Natural killer cell treated with Interleukin-12 subunit alpha and Interleukin-12 subunit beta and Interleukin-15 and Interleukin-18, amount 100 ng/mL, for 72 hours (primary cell): ENCODE results near the gene XRN2. TPM values are rescaled to one million over a fixed set of nuclear protein-coding genes. Genes with fewer than 3 reads are reported as not detected.

Experiments used
- ATAC-seq, 2 donors: fragments of 150-1000 bp; cut with Tn5 transposase in 1 of 2; sonication (Bioruptor Pico), chemical (Tn5 transposase) in 1 of 2; 2 replicates each; pipeline ENCODE4 v1.10.0; 2021
- DNase-seq: peaks from one replicate; pipeline ENCODE4 v3.0.0; 2022; ENCODE audit warnings: low spot score
- H3K27ac Mint-ChIP-seq, 2 donors: 1 replicate in 1 of 2; 2 replicates in 1 of 2; pipeline ENCODE4 v1.8.0; 2022; ENCODE audit warnings: mixed read lengths in 2 of 2, mild to moderate bottlenecking in 1 of 2, moderate library complexity in 1 of 2
- H3K27me3 Mint-ChIP-seq, 2 donors: 1 replicate in 1 of 2; 2 replicates in 1 of 2; pipeline ENCODE4 v1.8.0; 2022; ENCODE audit warnings: mixed read lengths in 2 of 2
- H3K36me3 Mint-ChIP-seq: one replicate; pipeline ENCODE4 v1.8.0; 2022; ENCODE audit warnings: mixed read lengths
- H3K4me1 Mint-ChIP-seq, 2 donors: 1 replicate in 1 of 2; 2 replicates in 1 of 2; pipeline ENCODE4 v1.8.0; 2022; ENCODE audit warnings: low read depth in 2 of 2, mixed read lengths in 2 of 2, mild to moderate bottlenecking in 1 of 2
- H3K4me3 Mint-ChIP-seq: one replicate; pipeline ENCODE4 v1.8.0; 2022; ENCODE audit warnings: mixed read lengths
- H3K9me3 Mint-ChIP-seq: 2 replicates; pipeline ENCODE4 v1.8.0; 2022; ENCODE audit warnings: mixed read lengths
- total RNA-seq, 2 donors: library from RNA; stranded (reverse); gene quantifications; one replicate each; pipeline ENCODE4 v1.2.3, GENCODE V29; 2022

The XRN2 gene
- 10 to 100 TPM; 62.1 to 68.6 TPM for total RNA-seq

DNA sequence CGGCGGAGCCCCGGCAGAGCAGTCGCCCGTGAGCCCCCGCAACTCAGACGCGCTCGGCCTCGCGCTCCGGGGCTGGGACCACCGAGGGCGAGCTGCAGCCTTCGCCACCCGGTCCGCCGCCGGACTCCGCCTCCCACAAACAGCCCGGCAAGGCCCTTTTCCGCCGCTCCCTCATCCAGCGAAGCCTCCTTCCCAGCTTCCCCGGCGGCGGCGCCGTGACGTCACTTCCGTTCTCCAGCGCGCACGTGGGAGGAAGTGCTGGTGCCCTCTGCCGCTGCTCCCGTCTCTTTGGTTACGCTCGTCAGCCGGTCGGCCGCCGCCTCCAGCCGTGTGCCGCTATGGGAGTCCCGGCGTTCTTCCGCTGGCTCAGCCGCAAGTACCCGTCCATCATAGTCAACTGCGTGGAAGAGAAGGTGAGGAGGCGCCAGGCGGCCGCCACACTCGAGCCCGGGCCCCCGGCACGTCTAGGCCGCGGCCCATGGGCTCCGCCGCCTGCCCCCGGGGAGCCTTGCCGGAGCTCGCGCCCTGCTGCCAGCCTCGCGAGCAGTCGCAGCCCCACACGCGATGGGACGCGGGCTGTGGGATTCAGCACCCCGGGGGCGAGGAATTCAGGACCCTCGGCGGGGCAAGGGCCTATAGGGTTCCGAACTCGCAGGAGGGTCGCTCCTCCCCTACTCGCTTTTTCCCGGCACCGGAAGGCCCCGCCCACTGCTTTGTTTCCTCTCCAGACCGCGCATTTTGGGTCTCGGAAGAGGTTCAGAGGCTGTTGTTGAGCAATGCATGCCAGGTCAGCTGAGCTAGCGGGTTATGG, at the start of gene XRN2:
XRN2 (plus strand) TSS at position 271 of the 811 bp plus-strand sequence; CDS start at position 339, 68 bp downstream.
- peaks cover 18% of the 10 kb centered on the region for H3K36me3 Mint-ChIP-seq
- DNase-seq (peak; percentile 96), ATAC-seq (peak; percentile 95 to 96)
- H3K27me3 Mint-ChIP-seq, result peaks cover 0 to 5% of the 10 kb centered on the region in 2 donors
- H3K9me3 Mint-ChIP-seq, result no peaks in the 10 kb centered on the region
- H3K4me1 Mint-ChIP-seq, result peaks cover 25 to 29% of the 10 kb centered on the region in 2 donors
- H3K27ac Mint-ChIP-seq, result peak within 1 kb of the TSS; percentile 94 to 95
- peak within 1 kb of the TSS; percentile 91 for H3K4me3 Mint-ChIP-seq

DNA sequence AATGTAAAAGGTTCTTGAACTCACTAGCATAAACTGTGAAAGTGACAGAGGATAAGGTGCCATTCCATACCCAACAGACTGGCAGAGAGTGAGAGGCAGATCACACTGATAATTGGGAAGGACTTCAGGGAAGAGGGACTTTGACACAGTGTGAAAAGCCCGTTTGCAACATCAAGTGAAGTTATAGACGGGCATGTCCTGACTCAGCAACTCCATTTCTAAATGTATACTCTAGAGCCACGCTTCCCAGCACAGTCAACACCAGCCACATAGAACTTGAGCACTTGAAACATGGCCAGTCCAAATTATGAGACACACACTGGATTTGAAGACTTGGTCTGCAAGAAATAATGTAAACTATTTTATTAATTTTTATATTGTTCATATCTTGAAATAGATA, 45.9 kb upstream of the XRN2 start:
- ATAC-seq, result no peak
- Mint-ChIP-seq H3K36me3 (no peaks in the 10 kb centered on the region), H3K4me1 (no peaks in the 10 kb centered on the region), H3K27me3 (peaks cover 5 to 8% of the 10 kb centered on the region in 2 donors), H3K27ac (no peak overlapping the region), H3K9me3 (no peaks in the 10 kb centered on the region), H3K4me3 (no peak overlapping the region)
- DNase-seq, result no peak

GRCh38 chr20:21258411-21258810, 44.7 kb upstream of the XRN2 start:
- Mint-ChIP-seq H3K27me3 (peaks cover 5 to 19% of the 10 kb centered on the region in 2 donors), H3K36me3 (no peaks in the 10 kb centered on the region), H3K27ac (no peak overlapping the region), H3K9me3 (no peaks in the 10 kb centered on the region), H3K4me1 (no peaks in the 10 kb centered on the region), H3K4me3 (no peak overlapping the region)
- ATAC-seq (no peak), DNase-seq (no peak)

DNA sequence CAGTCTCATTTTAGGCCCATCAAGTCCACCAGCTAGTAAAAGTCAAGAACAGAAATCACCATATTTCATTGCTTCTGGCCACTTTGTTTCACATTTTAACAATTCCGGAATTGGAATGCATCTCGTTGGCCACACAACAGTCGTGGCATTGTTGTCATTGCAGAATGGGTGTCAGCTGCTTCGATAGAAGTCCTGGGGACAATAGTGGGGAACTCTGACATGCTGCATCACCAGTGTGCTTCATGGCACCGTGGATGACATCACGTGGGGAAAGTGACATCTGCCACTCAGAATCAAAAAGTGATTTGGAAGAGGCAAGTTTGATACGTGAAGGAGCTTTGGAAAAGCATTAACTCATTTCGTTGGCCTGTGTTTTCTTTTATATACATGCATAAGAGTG, 43.8 kb upstream of the XRN2 start:
- peaks cover 7 to 19% of the 10 kb centered on the region in 2 donors for H3K27me3 Mint-ChIP-seq
- H3K4me3 Mint-ChIP-seq, result no peak overlapping the region
- H3K9me3 Mint-ChIP-seq, result no peaks in the 10 kb centered on the region
- no peaks in the 10 kb centered on the region for H3K36me3 Mint-ChIP-seq
- ATAC-seq, result no peak
- DNase-seq, result no peak
- no peak overlapping the region for H3K27ac Mint-ChIP-seq
- H3K4me1 Mint-ChIP-seq, result no peaks in the 10 kb centered on the region

DNA sequence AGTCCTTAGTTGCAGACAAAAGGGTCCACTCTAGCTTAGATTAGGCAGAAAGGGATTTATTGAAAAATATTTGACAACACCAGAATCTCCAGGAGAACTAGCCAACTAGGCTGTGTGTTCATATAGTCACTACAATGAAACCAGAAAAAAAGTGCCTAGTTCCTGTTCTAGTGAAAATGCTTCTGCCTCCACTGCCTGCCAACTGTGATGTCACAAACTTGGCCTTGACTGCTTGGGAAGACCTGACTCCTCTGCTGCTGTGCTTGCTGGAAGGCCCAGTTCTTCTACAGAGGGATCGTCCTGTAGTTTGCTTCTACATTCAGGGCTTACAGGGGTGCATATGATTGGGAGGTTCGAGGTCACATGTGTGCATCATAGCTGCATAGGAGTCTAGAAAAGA, 40.3 kb upstream of the XRN2 start:
- ATAC-seq (no peak), DNase-seq (no peak)
- no peak overlapping the region for H3K27ac Mint-ChIP-seq
- peaks cover 12 to 19% of the 10 kb centered on the region in 2 donors for H3K27me3 Mint-ChIP-seq
- H3K4me1 Mint-ChIP-seq, result no peaks in the 10 kb centered on the region
- H3K4me3 Mint-ChIP-seq, result no peak overlapping the region
- no peaks in the 10 kb centered on the region for H3K36me3 Mint-ChIP-seq
- no peaks in the 10 kb centered on the region for H3K9me3 Mint-ChIP-seq

GRCh38 chr20:21265261-21266190, 37.6 kb upstream of the XRN2 start:
- no peak for ATAC-seq
- no peaks in the 10 kb centered on the region for H3K4me1 Mint-ChIP-seq
- no peak for DNase-seq
- H3K4me3 Mint-ChIP-seq, result no peak overlapping the region
- H3K36me3 Mint-ChIP-seq, result no peaks in the 10 kb centered on the region
- no peaks in the 10 kb centered on the region for H3K9me3 Mint-ChIP-seq
- H3K27ac Mint-ChIP-seq, result no peak overlapping the region
- peaks cover 12 to 15% of the 10 kb centered on the region in 2 donors for H3K27me3 Mint-ChIP-seq

GRCh38 chr20:21266191-21266536, 37.0 kb upstream of the XRN2 start:
- Mint-ChIP-seq H3K27ac (no peak overlapping the region), H3K4me3 (no peak overlapping the region), H3K4me1 (no peaks in the 10 kb centered on the region), H3K27me3 (peaks cover 16 to 20% of the 10 kb centered on the region in 2 donors), H3K36me3 (no peaks in the 10 kb centered on the region), H3K9me3 (no peaks in the 10 kb centered on the region)
- no peak for DNase-seq
- no peak for ATAC-seq

- no peak overlapping the region for H3K4me3 Mint-ChIP-seq
- DNase-seq (no peak), ATAC-seq (no peak)
- H3K27me3 Mint-ChIP-seq, result peaks cover 9 to 24% of the 10 kb centered on the region in 2 donors
- no peaks in the 10 kb centered on the region for H3K36me3 Mint-ChIP-seq
- no peaks in the 10 kb centered on the region for H3K9me3 Mint-ChIP-seq
- H3K4me1 Mint-ChIP-seq, result no peaks in the 10 kb centered on the region
- no peak overlapping the region for H3K27ac Mint-ChIP-seq
Measured at GRCh38 chr20:21269772-21270171, 33.4 kb upstream of the XRN2 start.

DNA sequence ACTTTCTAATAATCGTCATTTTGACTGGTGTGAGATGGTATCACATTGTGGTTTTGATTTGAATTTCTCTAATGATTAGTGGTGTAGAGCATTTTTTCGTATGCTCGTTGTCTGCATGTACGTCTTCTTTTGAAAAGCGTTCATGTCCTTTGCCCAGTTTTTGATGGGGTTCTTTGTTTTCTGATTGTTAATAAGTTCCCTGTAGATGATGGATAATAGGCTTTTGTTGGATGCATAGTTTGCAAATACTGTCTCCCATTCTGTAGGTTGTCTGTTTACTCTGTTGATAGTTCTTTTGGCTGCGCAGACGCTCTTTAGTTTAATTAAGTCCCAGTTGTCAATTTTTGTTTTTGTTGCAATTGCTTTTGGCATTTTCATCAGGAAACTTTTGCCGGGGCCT, 32.3 kb upstream of the XRN2 start:
- DNase-seq (no peak), ATAC-seq (no peak)
- no peaks in the 10 kb centered on the region for H3K4me1 Mint-ChIP-seq
- H3K36me3 Mint-ChIP-seq, result no peaks in the 10 kb centered on the region
- peaks cover 14 to 16% of the 10 kb centered on the region in 2 donors for H3K27me3 Mint-ChIP-seq
- no peak overlapping the region for H3K4me3 Mint-ChIP-seq
- H3K9me3 Mint-ChIP-seq, result no peaks in the 10 kb centered on the region
- H3K27ac Mint-ChIP-seq, result no peak overlapping the region

DNA sequence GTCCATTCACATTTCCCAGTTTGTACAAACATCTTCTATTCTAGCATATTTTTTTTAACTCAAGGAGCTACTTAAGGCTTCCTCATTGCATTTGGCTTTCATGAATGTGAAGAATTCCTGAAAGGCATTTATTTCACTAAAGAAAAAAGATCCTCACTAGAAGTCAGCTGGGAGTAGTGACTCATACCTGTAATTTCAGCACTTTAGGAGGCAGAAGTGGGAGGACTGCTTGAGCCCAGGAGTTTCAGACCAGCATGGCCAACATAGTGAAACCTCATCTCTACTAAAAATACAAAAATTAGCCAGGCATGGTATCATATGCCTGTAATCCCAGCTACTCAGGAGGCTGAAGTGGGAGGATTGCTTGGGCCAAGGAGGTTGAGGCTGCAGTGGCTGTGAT, 30.9 kb upstream of the XRN2 start:
- Mint-ChIP-seq H3K27me3 (peaks cover 13 to 14% of the 10 kb centered on the region in 2 donors), H3K9me3 (no peaks in the 10 kb centered on the region), H3K4me3 (no peak overlapping the region), H3K4me1 (no peaks in the 10 kb centered on the region), H3K27ac (no peak overlapping the region), H3K36me3 (no peaks in the 10 kb centered on the region)
- DNase-seq (no peak), ATAC-seq (no peak)

DNA sequence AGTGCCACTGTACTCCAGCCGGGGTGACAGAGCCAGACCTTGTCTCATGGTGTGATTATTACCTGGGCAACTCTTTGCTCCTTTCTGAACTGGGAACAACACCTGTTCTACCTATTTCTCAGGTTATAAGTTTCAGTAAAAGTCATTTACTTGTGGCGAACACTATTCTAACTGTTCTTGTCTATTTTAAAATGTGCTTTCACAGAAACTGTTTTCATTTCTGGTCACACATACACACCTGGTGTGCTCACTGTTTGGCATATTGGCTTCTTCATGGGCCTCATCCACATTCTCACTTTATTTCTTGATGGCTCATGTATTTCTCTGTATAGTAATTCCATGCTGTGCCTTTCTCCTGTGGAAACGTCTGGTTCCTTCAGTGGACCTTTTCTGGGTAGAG, 30.5 kb upstream of the XRN2 start:
- Mint-ChIP-seq H3K27ac (no peak overlapping the region), H3K27me3 (peaks cover 13 to 14% of the 10 kb centered on the region in 2 donors), H3K9me3 (no peaks in the 10 kb centered on the region), H3K4me1 (no peaks in the 10 kb centered on the region), H3K4me3 (no peak overlapping the region), H3K36me3 (no peaks in the 10 kb centered on the region)
- ATAC-seq (no peak), DNase-seq (no peak)

- no peak for ATAC-seq
- Mint-ChIP-seq H3K27ac (no peak overlapping the region), H3K4me3 (no peak overlapping the region), H3K9me3 (no peaks in the 10 kb centered on the region), H3K27me3 (peaks cover 18 to 23% of the 10 kb centered on the region in 2 donors), H3K36me3 (no peaks in the 10 kb centered on the region), H3K4me1 (no peaks in the 10 kb centered on the region)
- DNase-seq, result no peak
Measured at GRCh38 chr20:21273755-21274386, 29.3 kb upstream of the XRN2 start.

DNA sequence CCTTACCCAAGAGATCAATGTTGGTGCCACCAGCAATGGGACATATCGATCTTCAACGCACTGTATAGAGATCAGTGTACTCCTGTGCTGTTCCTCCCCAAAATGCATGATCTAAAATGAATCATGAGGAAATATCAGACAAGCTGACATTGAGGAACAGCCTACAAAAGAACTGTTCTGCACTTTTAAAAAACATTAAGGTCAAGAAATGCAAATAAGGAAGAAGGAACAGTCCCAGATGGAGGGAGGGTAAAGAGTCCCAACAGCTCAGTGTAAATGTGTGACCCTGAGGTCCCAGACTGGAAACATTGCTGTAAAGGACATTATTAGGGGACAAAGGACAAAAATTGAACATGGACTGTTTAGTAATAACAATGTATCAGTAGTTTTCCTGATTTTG, 24.3 kb upstream of the XRN2 start:
- Mint-ChIP-seq H3K9me3 (no peaks in the 10 kb centered on the region), H3K27me3 (peaks cover 26 to 43% of the 10 kb centered on the region in 2 donors), H3K4me3 (no peak overlapping the region), H3K4me1 (peaks cover 4% of the 10 kb centered on the region in 2 donors), H3K36me3 (no peaks in the 10 kb centered on the region), H3K27ac (no peak overlapping the region)
- DNase-seq (no peak), ATAC-seq (no peak)
